CD4-positive, alpha-beta T cell treated with Interleukin-1 beta for 1 hour (primary cell): ENCODE data around the gene NUB1.

Experiments
- DNase-seq, 2 donors: peaks; one replicate each; pipeline ENCODE4 v3.0.0-alpha.2; 2020 to 2022

The NUB1 gene

GRCh38 chr7:151426904-151427704 is 85.5 kb downstream of the NUB1 start:
- no peak for DNase-seq

- no peak for DNase-seq
Observed at GRCh38 chr7:151427705-151428377, 86.2 kb downstream of the NUB1 start.
